HepG2 (cell line): ENCODE results near the gene GRID1. TPM values are rescaled to one million over a fixed set of nuclear protein-coding genes. Genes with fewer than 3 reads are reported as not detected.

Source experiments
- ATAC-seq: fragments of 200-7000 bp; cut with Tn5 transposase; 3 replicates; pipeline ENCODE4 v1.9.1; 2020; ENCODE audit warnings: mild to moderate bottlenecking, moderate library complexity
- BruUV-seq: library from RNA; stranded (reverse); fragments of 400-500 nt; replicated peaks from 2 replicates; lab custom pipeline; 2021; lab: Mats Ljungman, UMichigan
- CTCF ChIA-PET: fragments of 300-600 bp; formaldehyde crosslinking; extraction: SDS; loops from one replicate; lab custom pipeline; 2021; ENCODE audit warnings: low total read pairs, inconsistent platforms, low intra/inter-chr PET ratio; lab: Yijun Ruan, JAX
- POLR2A ChIA-PET: fragments of 350-600 bp; sonication (Branson Sonifier 250); formaldehyde crosslinking; loops from one replicate; lab custom pipeline; 2020; ENCODE audit warnings: antibody characterized with exemption, inconsistent platforms; lab: Yijun Ruan, JAX
- DNase-seq: peaks from one replicate; pipeline ENCODE4 v3.0.0-alpha.2; 2015; ENCODE audit warnings: low spot score
- FAIRE-seq: peaks from 3 replicates; lab custom pipeline; 2011; peaks lifted over from hg19 to GRCh38; lab: Jason Lieb, UNC
- H2AFZ ChIP-seq: one replicate; pipeline ENCODE4 v1.6.1; 2011; ENCODE audit warnings: low read length, inconsistent platforms
- H3K27ac ChIP-seq: fragments of 300-600 bp; 3 replicates; pipeline ENCODE4 v1.8.0; 2011; ENCODE audit warnings: mixed run types, mild to moderate bottlenecking, mixed read lengths, low read length, inconsistent platforms; ENCODE audit not compliant: insufficient read depth; ENCODE audit errors: extremely low read length
- H3K27me3 ChIP-seq, 2 experiments: fragments of 200-600 bp in 1 of 2; 2 replicates in 1 of 2; 3 replicates in 1 of 2; pipeline versions ENCODE4 v1.6.0 to v1.8.0; 2011; ENCODE audit warnings: low read length in 2 of 2, mild to moderate bottlenecking in 2 of 2, moderate library complexity in 2 of 2, inconsistent platforms in 1 of 2; ENCODE audit not compliant: insufficient read depth in 2 of 2, control insufficient read depth in 1 of 2
- H3K36me3 ChIP-seq, 2 experiments: fragments of 200-600 bp in 1 of 2; replicated peaks in 1 of 2; 2 replicates in 1 of 2; 3 replicates in 1 of 2; pipeline versions ENCODE4 v1.5.1 to v1.8.0; 2011; ENCODE audit warnings: low read length in 2 of 2, inconsistent platforms in 1 of 2; ENCODE audit not compliant: insufficient read depth in 2 of 2, control insufficient read depth in 1 of 2
- H3K4me1 ChIP-seq: 2 replicates; pipeline ENCODE4 v1.5.1; 2012; ENCODE audit warnings: low read length, inconsistent platforms; ENCODE audit not compliant: insufficient read depth
- H3K4me2 ChIP-seq: 2 replicates; pipeline ENCODE4 v1.6.0; 2011; ENCODE audit warnings: low read depth, low read length, inconsistent platforms
- H3K4me3 ChIP-seq, 3 experiments: fragments of 200-600 bp in 1 of 3; sonication (generic), shearing (Covaris generic) in 1 of 3; replicated peaks in 1 of 3; 2 replicates each; pipeline ENCODE4 v1.5.1; 2011 to 2016; ENCODE audit warnings: low read length in 3 of 3, inconsistent platforms in 2 of 3, low read depth in 2 of 3, mild to moderate bottlenecking in 2 of 3, control low read depth in 1 of 3, mixed read lengths in 1 of 3; ENCODE audit not compliant: insufficient read depth in 1 of 3
- H3K79me2 ChIP-seq: one replicate; pipeline ENCODE4 v1.6.1; 2011; ENCODE audit warnings: low read length, inconsistent platforms; ENCODE audit not compliant: insufficient read depth
- H3K9ac ChIP-seq: 2 replicates; pipeline ENCODE4 v1.6.0; 2011; ENCODE audit warnings: mild to moderate bottlenecking, low read depth, low read length, inconsistent platforms; ENCODE audit not compliant: insufficient read depth
- H3K9me3 ChIP-seq: 2 replicates; pipeline ENCODE4 v1.5.1; 2012; ENCODE audit warnings: mild to moderate bottlenecking, low read length
- H4K20me1 ChIP-seq: 2 replicates; pipeline ENCODE4 v1.6.0; 2011; ENCODE audit warnings: inconsistent platforms, mild to moderate bottlenecking, low read length, moderate library complexity; ENCODE audit not compliant: insufficient read depth
- CCAR2 ChIP-seq: fragments of 200-400 bp; formaldehyde crosslinking; optimal IDR thresholded peaks from 2 replicates; pipeline ENCODE3; 2018; ENCODE audit warnings: low read depth, mild to moderate bottlenecking, low read length, moderate library complexity
- CHCHD3 ChIP-seq: sonication (generic); formaldehyde crosslinking; IDR thresholded peaks from 2 replicates; pipeline ENCODE4 v1.8.0; 2022; ENCODE audit warnings: mild to moderate bottlenecking, missing genetic modification reagents, moderate library complexity
- EHMT2 ChIP-seq: fragments of 200-600 bp; sonication (generic); IDR thresholded peaks from 2 replicates; pipeline ENCODE4 v1.7.0; 2017; ENCODE audit warnings: antibody characterized with exemption, low read depth, low read length, borderline replicate concordance
- HDAC2 ChIP-seq: sonication (generic); formaldehyde crosslinking; IDR thresholded peaks from 2 replicates; pipeline ENCODE4 v1.4.0; 2020; ENCODE audit warnings: missing genetic modification reagents
- HNRNPL ChIP-seq: fragments of 200-400 bp; formaldehyde crosslinking; IDR thresholded peaks from 2 replicates; pipeline ENCODE4 v1.6.1; 2017; ENCODE audit warnings: mild to moderate bottlenecking, low read depth, low read length
- HOMEZ ChIP-seq: IDR thresholded peaks from 2 replicates; pipeline ENCODE4 v1.6.1; 2016; ENCODE audit warnings: low read depth
- NFE2L2 ChIP-seq: fragments of 150-350 bp; IDR thresholded peaks from 2 replicates; pipeline ENCODE4 v1.6.1; 2014; ENCODE audit warnings: low read length
- PRPF4 ChIP-seq: fragments of 200-400 bp; formaldehyde crosslinking; IDR thresholded peaks from 2 replicates; pipeline ENCODE4 v1.6.1; 2016; ENCODE audit warnings: low read length, low read depth; ENCODE audit not compliant: poor library complexity, severe bottlenecking
- SALL1 ChIP-seq: sonication (generic); formaldehyde crosslinking; IDR thresholded peaks from 2 replicates; pipeline ENCODE4 v1.8.0; 2022; ENCODE audit warnings: mild to moderate bottlenecking, missing genetic modification reagents
- ZNF44 ChIP-seq: sonication (generic); formaldehyde crosslinking; IDR thresholded peaks from 2 replicates; pipeline ENCODE4 v1.5.1; 2020; ENCODE audit warnings: mild to moderate bottlenecking, missing genetic modification reagents
- ZNF484 ChIP-seq: sonication (generic); formaldehyde crosslinking; IDR thresholded peaks from 2 replicates; pipeline ENCODE4 v1.5.1; 2020; ENCODE audit warnings: mild to moderate bottlenecking, low read depth, missing genetic modification reagents, borderline replicate concordance
- WGBS: methylation state at CpG from one replicate; pipeline ENCODE4 v1.1.6; 2017; ENCODE audit warnings: low lambda C conversion rate; 5-methylcytosine and 5-hydroxymethylcytosine counted together
- in situ Hi-C: cut with HindIII; loops from 2 replicates; pipeline ENCODE4 v1.10.0; 2017; ENCODE audit warnings: low pct_unique_long_range_greater_than_20kb; ENCODE audit not compliant: extremely low pct_ligation_motif_present
- intact Hi-C: fragments of 100-400 bp; cut with micrococcal nuclease; formaldehyde crosslinking; loops from one replicate; pipeline ENCODE4 v1.10.0; 2022; ENCODE audit not compliant: unreplicated experiment
- polyA plus RNA-seq, 8 experiments: library from polyadenylated mRNA; depleted of rRNA in 3 of 8; stranded (reverse) in 7 of 8; unstranded in 1 of 8; fragments of >200 nt; fragmentation: Illumina TruSeq in 4 of 8; extraction: Trizol in 4 of 8; gene quantifications; 2 replicates each; pipeline versions ENCODE4 v1.2.1 to v1.2.3, GENCODE V29; 2011 to 2016; ENCODE audit warnings: low read depth in 4 of 8, missing spikeins in 1 of 8, mixed read lengths in 1 of 8; ENCODE audit not compliant: insufficient read depth in 1 of 8
- total RNA-seq, 5 experiments: library from RNA; depleted of rRNA; stranded (reverse); fragments of >200 nt; fragmentation: Illumina TruSeq; extraction: Trizol; gene quantifications; 2 replicates each; pipeline ENCODE4 v1.2.3, GENCODE V29; 2016; ENCODE audit warnings: low read depth in 1 of 5
- TF ChIP-seq, protein P1 (sequence below): sonication (generic); formaldehyde crosslinking; IDR thresholded peaks from 2 replicates; pipeline ENCODE4 v1.5.0; 2020; ENCODE audit warnings: mild to moderate bottlenecking, missing genetic modification reagents, moderate library complexity

Gene GRID1
- total and polyA plus RNA-seq, 2 of the 13 experiments (the other 11 are each of a cell fraction or from before 2014, with no cell fraction given) = 0.05 TPM; not detected in 1

GRCh38 chr10:86350897-86351296, 15.7 kb downstream of the GRID1 start (continued):
- TF ChIP-seq HOMEZ (CRISPR knock-in tag) = no peak

- ATAC-seq (no peak), DNase-seq (no peak), FAIRE-seq (no peak)
- peaks cover 5% of the 10 kb centered on the region; the same call in 1 of the 2 replicates for H4K20me1 ChIP-seq
- H3K27me3 ChIP-seq = peaks cover 2 to 17% of the 10 kb centered on the region in 2 experiments; a peak in 2 of 5 replicates
- no peak overlapping the region for H3K4me3 ChIP-seq
- no peak overlapping the region for H2AFZ ChIP-seq
- no peak overlapping the region for H3K27ac ChIP-seq
- TF ChIP-seq NFE2L2 = no peak
- no peak for TF ChIP-seq HNRNPL
- no peak for TF ChIP-seq EHMT2
- no peak for TF ChIP-seq ZNF484 (CRISPR knock-in tag)
- no peak for TF ChIP-seq CHCHD3 (CRISPR knock-in tag)
- no peak for TF ChIP-seq PRPF4
- TF ChIP-seq, protein P1, sequence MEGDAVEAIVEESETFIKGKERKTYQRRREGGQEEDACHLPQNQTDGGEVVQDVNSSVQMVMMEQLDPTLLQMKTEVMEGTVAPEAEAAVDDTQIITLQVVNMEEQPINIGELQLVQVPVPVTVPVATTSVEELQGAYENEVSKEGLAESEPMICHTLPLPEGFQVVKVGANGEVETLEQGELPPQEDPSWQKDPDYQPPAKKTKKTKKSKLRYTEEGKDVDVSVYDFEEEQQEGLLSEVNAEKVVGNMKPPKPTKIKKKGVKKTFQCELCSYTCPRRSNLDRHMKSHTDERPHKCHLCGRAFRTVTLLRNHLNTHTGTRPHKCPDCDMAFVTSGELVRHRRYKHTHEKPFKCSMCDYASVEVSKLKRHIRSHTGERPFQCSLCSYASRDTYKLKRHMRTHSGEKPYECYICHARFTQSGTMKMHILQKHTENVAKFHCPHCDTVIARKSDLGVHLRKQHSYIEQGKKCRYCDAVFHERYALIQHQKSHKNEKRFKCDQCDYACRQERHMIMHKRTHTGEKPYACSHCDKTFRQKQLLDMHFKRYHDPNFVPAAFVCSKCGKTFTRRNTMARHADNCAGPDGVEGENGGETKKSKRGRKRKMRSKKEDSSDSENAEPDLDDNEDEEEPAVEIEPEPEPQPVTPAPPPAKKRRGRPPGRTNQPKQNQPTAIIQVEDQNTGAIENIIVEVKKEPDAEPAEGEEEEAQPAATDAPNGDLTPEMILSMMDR = no peak
- TF ChIP-seq HDAC2 (CRISPR knock-in tag) = no peak
- no peak for TF ChIP-seq SALL1 (CRISPR knock-in tag)
- TF ChIP-seq ZNF44 = no peak
- no peak for TF ChIP-seq CCAR2
- ChIA-PET CTCF (interaction anchor here (1.0 to 2.1 kb wide), 2 partner anchors 27 to 235 kb away, joined by 6 to 26 read pairs; no protein-coding TSS in a partner anchor), POLR2A (no interaction called here)
- H3K9ac ChIP-seq = no peak overlapping the region
- intact Hi-C loops (loop anchor here (1.0 to 2.0 kb wide), 2 partner anchors 27 to 235 kb away; no protein-coding TSS in a partner anchor), in situ Hi-C loops (no loop called here)
- BruUV-seq = no TSS peak
- H3K79me2 ChIP-seq = no peaks in the 10 kb centered on the region
- H3K36me3 ChIP-seq = no peaks in the 10 kb centered on the region
- H3K4me2 ChIP-seq = no peak overlapping the region
- H3K9me3 ChIP-seq = no peaks in the 10 kb centered on the region
- H3K4me1 ChIP-seq = no peaks in the 10 kb centered on the region
- WGBS = 0% methylated on average over 2 of the region's 5 CpGs
These were observed 16.5 kb downstream of the GRID1 start for GRCh38 chr10:86349940-86350630.
